GM12801 (cell line): ENCODE data around the gene UBE2J2.

ENCODE experiments used
- CTCF ChIP-seq: IDR thresholded peaks from one replicate; pipeline ENCODE4 v1.5.1; 2011; ENCODE audit warnings: control low read depth; ENCODE audit not compliant: insufficient read length; ENCODE audit errors: extremely low read depth

Gene UBE2J2

GRCh38 chr1:1302951-1303509 lies 29.4 kb upstream of the UBE2J2 start:
- no peak for TF ChIP-seq CTCF

GRCh38 chr1:1302006-1302430 lies 28.4 kb upstream of the UBE2J2 start:
- TF ChIP-seq CTCF, result no peak

DNA sequence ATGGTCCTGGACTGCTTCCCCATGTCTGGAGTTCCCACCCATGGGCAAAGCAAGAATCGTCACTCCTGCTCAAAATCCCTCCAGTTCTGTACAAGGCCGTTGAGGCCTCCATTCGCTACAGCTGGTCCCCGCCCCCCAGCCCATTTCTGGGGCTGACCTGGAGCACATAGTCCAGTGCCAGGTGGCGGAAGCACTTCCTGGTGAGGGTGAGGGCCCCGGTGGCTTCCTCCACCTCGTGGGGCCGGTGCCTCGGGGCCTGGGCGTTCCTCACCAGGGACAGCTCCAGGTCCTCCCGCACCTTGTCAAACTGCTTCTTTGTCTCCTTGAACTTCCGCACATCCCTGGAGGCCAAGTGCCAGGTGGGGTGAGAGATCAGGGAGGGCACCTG lies 26.7 kb upstream of the UBE2J2 start:
- TF ChIP-seq CTCF, result no peak

DNA sequence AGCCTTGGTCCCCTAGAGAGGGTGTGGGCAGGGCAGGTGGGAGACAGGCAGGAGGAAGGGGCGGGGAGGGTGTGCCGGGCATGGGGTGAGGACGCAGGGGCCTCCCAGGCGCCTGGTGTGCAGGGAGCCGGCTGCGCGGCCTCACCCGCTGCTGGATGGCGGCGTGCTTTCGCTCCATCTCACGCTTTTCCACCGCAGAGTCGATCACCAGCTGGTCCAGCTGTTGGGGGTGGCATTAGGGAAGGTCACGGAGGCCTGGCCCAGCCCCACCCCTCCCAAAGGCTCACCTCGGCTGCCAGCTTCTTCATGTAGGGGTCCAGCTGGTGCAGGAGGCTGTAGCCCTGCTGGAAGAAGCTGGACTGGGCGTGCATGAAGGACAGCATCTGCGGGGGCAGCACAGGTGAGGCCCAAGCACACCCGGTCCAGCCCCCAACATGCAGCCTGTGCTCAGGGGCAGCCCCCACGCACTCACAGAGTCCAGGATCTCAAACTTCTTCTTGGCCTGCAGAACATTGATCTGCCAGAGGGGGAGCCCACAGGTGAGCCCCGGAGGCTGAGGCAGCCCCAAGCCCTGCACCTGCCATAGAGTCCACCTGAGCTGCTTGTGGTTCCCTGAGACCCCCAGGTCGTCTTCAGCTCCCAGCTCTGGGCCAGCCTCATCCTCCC lies 26.2 kb upstream of the UBE2J2 start:
- no peak for TF ChIP-seq CTCF

GRCh38 chr1:1298861-1299685 lies 25.4 kb upstream of the UBE2J2 start:
- TF ChIP-seq CTCF, result no peak

- TF ChIP-seq CTCF, result no peak
Observed at GRCh38 chr1:1297802-1298424, 24.3 kb upstream of the UBE2J2 start.
